ENCODE measurements around the gene APMAP. TPM values are rescaled to one million over a fixed set of nuclear protein-coding genes. Genes with fewer than 3 reads are reported as not detected.

The APMAP gene
- total RNA-seq, 2 experiments from 2014 or later = 9.5 to 11.3 TPM

GRCh38 chr20:24962182-24962492 is 30.4 kb downstream of the APMAP start:
- TF ChIP-seq CTCF (IDR thresholded peaks at IDR 0.05) = no peak

GRCh38 chr20:24961384-24962181 is 31.0 kb downstream of the APMAP start:
- Mint-ChIP-seq H3K9me3 (no peaks in the 10 kb centered on the region), H3K36me3 (ENCODE audit: low read depth) (peaks cover 83% of the 10 kb centered on the region), H3K27me3 (no peaks in the 10 kb centered on the region), H3K4me3 (no peak overlapping the region), H3K4me1 (ENCODE audit: low read depth) (no peaks in the 10 kb centered on the region), H3K27ac (peak overlapping the region; percentile 55)
- H3K4me3 ChIP-seq (ENCODE audit: low read length) = no peak overlapping the region
- intact Hi-C loops (cut with DNase I, micrococcal nuclease) = loop anchor here in 1 of 2 experiments (10.0 kb wide), 1 partner anchor 327 kb away; no protein-coding TSS in a partner anchor
- H3K27ac ChIP-seq (ENCODE audit: low read depth in 1 of 2, low read length in 2 of 2) = peak overlapping the region; percentile 55 to 81
- POLR2A ChIA-PET = no interaction called here
- ATAC-seq (ENCODE audit: poor library complexity) = no peak
- peaks cover 79% of the 10 kb centered on the region for H3K36me3 ChIP-seq (ENCODE audit: insufficient read depth, low read length)
- TF ChIP-seq CTCF (IDR thresholded peaks at IDR 0.05) = no peak
- CTCF ChIA-PET = no interaction called here
- H3K27me3 ChIP-seq (ENCODE audit: control insufficient read depth in 1 of 2, insufficient read depth in 2 of 2, low read length in 2 of 2) = no peaks in the 10 kb centered on the region
- peak in 2 of 14 experiments; percentile 19 to 24 for DNase-seq
- H3K4me1 ChIP-seq (ENCODE audit: insufficient read depth, low read length) = peaks cover 46% of the 10 kb centered on the region
- no peaks in the 10 kb centered on the region for H3K9me3 ChIP-seq (ENCODE audit: control insufficient read depth in 1 of 2, insufficient read depth in 1 of 2, low read length in 2 of 2)

More at GRCh38 chr20:24962182-24962492, 30.4 kb downstream of the APMAP start:
- Mint-ChIP-seq H3K27ac (no peak overlapping the region), H3K9me3 (no peaks in the 10 kb centered on the region), H3K4me3 (no peak overlapping the region), H3K27me3 (no peaks in the 10 kb centered on the region), H3K36me3 (ENCODE audit: low read depth) (peaks cover 89% of the 10 kb centered on the region), H3K4me1 (ENCODE audit: low read depth) (no peaks in the 10 kb centered on the region)
- Histone ChIP-seq H3K36me3 (ENCODE audit: insufficient read depth, low read length) (peaks cover 81% of the 10 kb centered on the region), H3K27ac (ENCODE audit: low read depth in 1 of 2, low read length in 2 of 2) (peak overlapping the region in 1 of 2 donors; percentile 66), H3K4me3 (ENCODE audit: low read length) (no peak overlapping the region), H3K4me1 (ENCODE audit: insufficient read depth, low read length) (peaks cover 46% of the 10 kb centered on the region), H3K27me3 (ENCODE audit: control insufficient read depth in 1 of 2, insufficient read depth in 2 of 2, low read length in 2 of 2) (no peaks in the 10 kb centered on the region), H3K9me3 (ENCODE audit: control insufficient read depth in 1 of 2, insufficient read depth in 1 of 2, low read length in 2 of 2) (no peaks in the 10 kb centered on the region)
- ATAC-seq (ENCODE audit: poor library complexity) (no peak), DNase-seq (peak in 1 of 14 experiments; percentile 6)
- intact Hi-C loops (cut with DNase I, micrococcal nuclease) = loop anchor here in 1 of 2 experiments (10.0 kb wide), 1 partner anchor 327 kb away; no protein-coding TSS in a partner anchor
- ChIA-PET CTCF (no interaction called here), POLR2A (no interaction called here)

- peaks cover 76% of the 10 kb centered on the region for H3K36me3 Mint-ChIP-seq (ENCODE audit: low read depth)
- peak; percentile 41 for ATAC-seq (ENCODE audit: poor library complexity)
- H3K4me1 Mint-ChIP-seq (ENCODE audit: low read depth) = no peaks in the 10 kb centered on the region
- no peak overlapping the region for H3K4me3 Mint-ChIP-seq
- intact Hi-C loops (cut with DNase I, micrococcal nuclease) = loop anchor here in 1 of 2 experiments (10.0 kb wide), 1 partner anchor 326 kb away; no protein-coding TSS in a partner anchor
- no peaks in the 10 kb centered on the region for H3K27me3 ChIP-seq (ENCODE audit: control insufficient read depth in 1 of 2, insufficient read depth in 2 of 2, low read length in 2 of 2)
- H3K27ac ChIP-seq (ENCODE audit: low read depth in 1 of 2, low read length in 2 of 2) = peak overlapping the region; percentile 55 to 81
- H3K9me3 ChIP-seq (ENCODE audit: control insufficient read depth in 1 of 2, insufficient read depth in 1 of 2, low read length in 2 of 2) = no peaks in the 10 kb centered on the region
- POLR2A ChIA-PET = no interaction called here
- peaks cover 50% of the 10 kb centered on the region for H3K4me1 ChIP-seq (ENCODE audit: insufficient read depth, low read length)
- CTCF ChIA-PET = no interaction called here
- no peak for TF ChIP-seq CTCF (IDR thresholded peaks at IDR 0.05)
- peak overlapping the region; percentile 55 for H3K27ac Mint-ChIP-seq
- H3K27me3 Mint-ChIP-seq = no peaks in the 10 kb centered on the region
- H3K9me3 Mint-ChIP-seq = no peaks in the 10 kb centered on the region
- no peak overlapping the region for H3K4me3 ChIP-seq (ENCODE audit: low read length)
- H3K36me3 ChIP-seq (ENCODE audit: insufficient read depth, low read length) = peaks cover 79% of the 10 kb centered on the region
- peak in 3 of 14 experiments; percentile 56 to 83 (median 61) for DNase-seq
These were observed 31.7 kb downstream of the APMAP start for GRCh38 chr20:24960861-24961260.
